GM19239 (cell line): ENCODE results near the gene CCDC73.
"Not testable (repeated sequence)": the region's sequence is repeated elsewhere in the genome, so short reads cannot be mapped to it uniquely, and the experiment has no call there.

ENCODE experiments used
- DNase-seq: peaks from one replicate; pipeline ENCODE4 v3.0.0; 2011; ENCODE audit warnings: low spot score; ENCODE audit not compliant: insufficient read length
- FAIRE-seq: peaks from 2 replicates; lab custom pipeline; 2011; peaks lifted over from hg19 to GRCh38; lab: Jason Lieb, UNC

Gene CCDC73

DNA sequence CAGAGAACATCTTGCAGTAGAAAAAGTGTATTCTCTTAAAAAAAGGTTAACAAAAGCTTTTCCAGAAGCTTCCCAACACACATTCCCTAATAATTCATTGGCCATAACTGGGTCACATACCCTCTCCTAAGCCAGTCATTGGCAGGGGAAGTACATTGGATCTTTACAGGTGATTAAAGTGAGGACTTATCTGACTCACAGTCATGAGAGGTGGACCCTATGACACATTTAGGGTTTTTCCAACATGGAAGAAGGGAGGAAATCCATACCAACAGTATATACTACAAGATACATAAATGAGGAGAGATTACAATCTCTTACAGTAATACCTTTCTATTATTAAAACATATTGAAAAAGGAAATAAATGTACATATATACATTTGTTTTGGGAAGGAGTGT, 72.2 kb downstream of the CCDC73 start:
- no peak for DNase-seq
- no peak for FAIRE-seq

DNA sequence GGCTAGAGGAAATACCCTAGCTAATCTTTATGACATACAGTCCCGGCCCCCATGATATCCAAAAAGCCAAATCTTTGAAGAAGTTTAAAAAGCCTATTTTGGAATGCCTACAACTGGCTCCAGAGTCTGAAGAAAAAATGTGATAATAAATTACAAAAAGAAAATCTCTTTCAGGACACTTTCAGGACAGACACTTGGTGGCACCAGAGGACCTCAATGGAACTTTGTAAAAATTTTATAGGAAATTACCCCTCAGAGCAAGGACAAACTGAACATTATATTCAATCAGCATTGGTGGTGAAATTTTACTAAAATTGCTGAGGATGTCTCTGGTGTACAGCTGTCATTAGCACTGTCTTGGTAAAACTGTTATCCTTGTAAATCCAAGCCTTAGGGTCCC, 81.0 kb downstream of the CCDC73 start:
- DNase-seq = no peak
- no peak for FAIRE-seq

DNA sequence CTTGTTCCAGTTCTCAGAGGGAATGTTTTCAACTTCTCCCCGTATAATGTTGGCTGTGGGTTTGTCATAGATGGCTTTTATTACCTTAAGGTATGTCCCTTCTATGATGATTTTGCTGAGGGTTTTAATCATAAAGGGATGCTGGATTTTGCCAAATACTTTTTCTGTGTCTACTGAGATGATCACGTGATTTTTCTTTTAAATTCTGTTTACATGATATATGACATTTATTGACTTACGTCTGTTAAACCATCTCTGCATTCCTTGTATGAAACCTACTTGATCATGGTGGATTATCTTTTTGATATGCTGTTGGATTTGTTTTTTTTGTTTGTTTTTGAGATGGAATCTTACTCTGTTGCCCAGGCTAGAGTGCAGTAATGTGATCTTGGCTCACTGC, 85.5 kb downstream of the CCDC73 start:
- not testable (repeated sequence) for DNase-seq, FAIRE-seq

DNA sequence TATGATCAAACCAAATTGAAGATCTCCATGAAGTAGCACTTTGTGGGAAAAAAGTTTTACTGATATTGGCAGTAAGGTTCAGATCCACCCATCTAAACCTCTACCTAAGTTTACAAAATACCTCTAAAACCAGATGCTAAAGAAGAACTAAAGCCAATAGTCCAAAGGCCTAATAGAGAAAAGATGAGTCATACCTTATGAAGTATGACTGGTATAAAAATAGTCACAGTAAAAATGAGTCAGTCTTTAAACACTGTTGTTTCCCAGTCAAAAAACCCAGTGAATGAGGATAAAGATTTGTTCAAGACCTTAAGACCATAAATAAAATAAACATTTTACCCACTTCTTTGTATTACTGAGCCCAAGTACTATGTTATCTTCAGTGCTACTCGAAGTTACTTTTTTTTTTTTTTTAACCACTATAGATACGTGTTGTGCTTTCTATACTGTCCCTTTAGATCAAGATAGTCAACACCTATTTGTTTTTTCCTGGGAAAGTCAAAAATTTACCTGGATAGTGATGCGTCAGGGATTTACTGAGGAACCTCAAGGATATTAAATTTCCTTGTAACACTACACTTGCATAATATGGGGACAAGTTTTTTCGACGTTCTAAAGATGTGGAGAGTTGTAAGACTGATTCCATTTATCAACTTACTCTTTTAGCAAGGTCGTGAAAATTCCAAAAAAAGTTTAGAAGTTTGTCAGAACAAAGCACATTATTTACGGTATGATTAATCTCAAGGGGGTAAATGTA, 87.3 kb downstream of the CCDC73 start:
- DNase-seq = no peak

DNA sequence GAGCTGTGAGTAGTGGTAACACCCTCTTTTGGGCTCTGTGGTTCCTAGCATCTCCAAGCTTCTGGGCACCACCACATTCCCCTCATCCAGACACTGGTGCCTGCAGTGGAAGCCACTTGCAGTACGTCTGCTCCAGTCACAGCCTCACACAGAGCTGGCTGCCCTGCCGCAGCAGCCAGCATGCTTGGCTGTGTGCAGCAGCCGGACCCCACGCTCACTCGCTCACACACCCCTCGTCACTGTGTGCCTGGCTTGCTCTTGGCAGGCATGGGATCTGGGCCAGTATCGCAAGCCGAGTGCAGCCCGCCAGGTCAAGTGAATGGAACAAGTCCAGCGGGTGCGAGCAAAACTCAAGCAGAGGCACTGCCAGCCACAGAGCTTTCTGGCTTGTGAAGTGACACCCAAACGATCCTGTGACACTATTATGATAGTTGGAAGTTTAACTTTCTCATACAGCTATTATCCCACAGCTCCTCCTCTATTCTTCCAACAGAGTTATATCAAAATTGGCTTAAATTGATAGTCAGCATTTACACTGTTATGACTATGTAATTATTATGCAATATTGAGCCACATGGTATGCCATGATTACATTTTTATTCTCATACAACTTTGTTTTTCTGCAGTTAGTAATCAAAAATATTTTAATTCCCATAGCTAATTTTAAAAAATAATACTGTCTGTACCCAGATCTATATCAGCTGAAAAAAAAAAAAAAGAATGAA, 89.0 kb downstream of the CCDC73 start:
- DNase-seq = no peak
- FAIRE-seq = no peak

More for the DNA sequence above, 87.3 kb downstream of the CCDC73 start:
- no peak for FAIRE-seq

DNA sequence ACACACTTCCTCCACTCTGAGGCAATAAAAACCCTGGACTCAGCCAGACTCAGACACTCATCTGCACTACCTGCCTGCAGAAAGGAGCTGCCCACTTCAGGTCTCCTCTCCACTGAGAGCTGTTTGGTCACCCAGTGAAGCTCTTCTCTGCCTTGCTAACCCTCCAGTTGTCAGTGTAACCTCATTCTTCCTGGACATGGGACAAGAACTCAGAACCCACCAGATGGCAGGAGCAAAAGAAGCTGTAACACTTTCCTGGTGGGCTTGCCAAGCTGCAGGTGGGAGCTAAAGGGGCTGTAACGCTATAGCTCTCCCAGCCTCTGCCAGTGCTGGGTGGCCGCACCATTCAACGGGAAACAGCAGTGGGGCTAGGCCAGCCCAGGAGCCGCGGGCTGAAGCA, 89.7 kb downstream of the CCDC73 start:
- DNase-seq (no peak), FAIRE-seq (no peak)

DNA sequence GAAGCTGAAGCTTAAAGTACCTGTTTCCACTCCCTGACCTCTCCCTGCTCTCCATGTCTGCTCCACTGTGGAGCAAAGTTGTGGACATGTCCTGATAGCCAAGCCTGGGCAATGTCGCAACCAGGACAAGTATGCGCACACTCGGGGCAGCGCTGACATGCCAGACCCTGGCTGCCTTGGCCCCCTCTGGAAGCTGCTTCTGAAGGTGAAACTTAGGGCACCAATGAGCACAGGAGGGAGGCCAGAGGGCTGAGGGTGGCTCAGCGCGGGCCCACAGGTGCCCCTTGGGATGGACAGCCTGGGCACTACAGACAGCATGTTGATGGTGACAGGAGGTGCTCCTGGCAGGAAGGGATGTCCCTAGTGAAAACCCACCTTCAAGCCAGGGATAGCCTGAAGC, 90.2 kb downstream of the CCDC73 start:
- FAIRE-seq (no peak), DNase-seq (no peak)

DNA sequence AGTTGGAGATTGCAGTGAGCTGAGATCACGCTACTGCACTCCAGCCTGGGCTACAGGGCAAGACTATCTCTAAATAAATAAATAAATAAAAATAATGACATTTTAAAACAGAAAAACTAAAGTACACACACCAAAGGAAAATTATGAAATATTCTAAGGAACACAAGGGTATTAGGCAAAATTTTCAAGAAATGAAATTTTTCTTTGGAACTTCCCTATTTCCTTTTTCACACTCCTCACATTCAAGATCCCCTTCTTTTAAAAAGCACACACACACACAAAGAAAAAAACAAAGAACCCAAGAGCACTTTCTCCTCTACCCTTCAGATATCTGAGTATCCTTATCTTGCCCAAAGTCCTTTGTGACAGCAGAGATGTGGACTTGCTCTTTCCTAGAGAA, 92.8 kb downstream of the CCDC73 start:
- DNase-seq (no peak), FAIRE-seq (no peak)

DNA sequence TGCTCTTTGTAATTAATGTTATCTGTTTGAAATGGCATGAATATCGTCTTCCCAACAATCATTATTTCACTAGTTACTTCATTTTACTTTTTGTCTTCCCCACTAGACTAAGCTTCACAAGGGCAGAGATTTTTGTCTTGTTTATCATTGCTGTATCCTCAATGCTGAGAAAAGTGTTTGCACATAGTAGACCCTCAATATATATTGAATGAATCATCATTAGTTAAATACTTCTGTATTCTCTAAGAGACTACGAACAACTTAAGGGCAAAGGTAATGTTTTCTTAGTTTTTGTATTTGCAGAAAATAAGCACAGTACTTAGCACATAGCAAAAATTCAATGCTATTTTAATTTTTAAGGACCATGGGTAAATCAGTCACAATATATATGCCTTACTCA, 95.9 kb downstream of the CCDC73 start:
- DNase-seq = no peak
- no peak for FAIRE-seq

DNA sequence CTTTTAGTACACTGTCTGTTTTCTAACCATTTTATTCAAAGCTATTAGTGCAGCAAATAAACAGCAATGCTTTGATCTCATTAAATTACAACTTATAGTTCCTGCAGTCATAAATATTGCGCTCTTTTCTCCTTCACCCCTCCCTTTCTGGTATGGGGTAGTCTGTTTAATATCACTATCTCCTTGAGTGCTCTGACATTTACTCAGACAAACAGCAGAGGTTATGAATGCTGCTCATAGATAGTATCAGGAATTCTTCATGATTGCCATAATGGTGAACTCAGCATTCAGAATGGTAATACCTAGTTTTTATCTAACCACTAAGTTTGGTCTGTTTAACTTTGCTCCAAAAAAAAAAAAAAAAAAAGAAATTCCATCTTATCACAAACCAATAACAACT, 123.4 kb downstream of the CCDC73 start:
- FAIRE-seq = no peak
- no peak for DNase-seq

DNA sequence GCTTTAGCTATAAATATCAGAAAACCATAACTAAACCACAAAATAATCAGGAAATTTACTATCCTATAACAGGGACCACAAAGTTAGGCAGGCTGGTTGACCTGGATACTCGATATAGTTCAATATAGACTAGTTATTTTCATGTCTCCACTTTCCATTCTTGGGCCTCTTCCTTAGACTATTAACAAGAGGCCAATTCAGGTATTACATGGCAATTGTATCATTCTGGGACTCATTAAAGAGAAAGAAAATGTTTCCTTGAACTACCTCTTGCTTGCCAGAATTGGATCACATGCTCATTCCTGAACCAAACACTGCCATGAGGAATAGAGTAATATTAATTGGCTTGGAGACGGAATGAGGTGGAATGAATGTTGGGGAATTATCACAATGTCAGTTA, 134.8 kb downstream of the CCDC73 start:
- FAIRE-seq (no peak), DNase-seq (no peak)

DNA sequence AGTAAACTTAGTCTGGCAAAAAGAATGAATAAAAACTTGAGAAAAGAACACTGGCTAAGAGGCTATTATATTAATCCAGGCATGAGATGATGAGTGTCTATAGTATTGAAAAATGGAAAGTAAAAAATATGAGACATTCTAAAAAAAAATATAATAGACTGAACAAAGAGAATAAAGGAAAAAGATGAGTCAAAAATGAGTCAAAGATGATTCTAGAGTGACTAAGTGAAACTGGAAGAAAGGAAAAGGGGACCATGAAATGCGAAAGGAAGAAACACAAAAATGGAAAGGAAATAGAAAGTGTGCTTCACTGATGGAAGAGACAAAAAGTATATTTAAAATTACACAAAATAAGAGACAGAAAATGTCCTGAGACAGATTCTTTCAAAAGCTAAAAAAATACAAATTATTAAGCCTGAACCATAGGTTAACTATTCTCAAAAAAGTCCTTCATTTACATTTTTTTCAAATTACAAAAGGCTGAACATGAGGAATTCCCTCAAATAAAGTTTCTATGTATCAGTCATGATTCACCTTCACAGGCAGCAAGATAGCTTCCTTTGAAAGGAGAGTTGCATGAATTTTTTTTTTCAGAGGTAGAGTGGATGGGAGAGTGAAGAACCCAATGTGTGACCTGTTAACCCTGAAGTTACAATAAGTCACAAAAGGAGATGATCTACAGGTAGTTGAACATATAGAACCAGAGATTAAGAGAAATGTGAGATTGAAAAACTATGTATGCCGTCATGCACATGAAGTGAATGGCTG, 135.6 kb downstream of the CCDC73 start:
- FAIRE-seq = no peak
- no peak for DNase-seq

DNA sequence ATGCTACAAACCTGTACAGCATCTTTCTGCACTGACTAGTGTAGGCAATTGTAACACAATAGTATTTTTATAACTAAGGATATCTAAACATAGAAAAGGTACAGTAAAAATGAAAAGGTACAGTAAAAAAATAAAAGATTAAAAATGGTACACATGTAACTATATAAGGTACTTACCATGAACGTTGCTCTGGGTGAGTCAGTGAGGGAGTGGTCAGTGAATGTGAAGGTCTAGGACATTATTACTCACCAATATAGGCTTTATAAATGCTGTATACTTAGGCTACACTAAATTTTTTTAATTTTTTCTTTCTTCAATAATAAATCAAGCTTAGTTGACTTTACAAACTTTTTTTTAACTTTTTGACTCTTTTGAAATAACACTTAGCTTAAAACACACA, 150.9 kb downstream of the CCDC73 start:
- FAIRE-seq (no peak), DNase-seq (no peak)

DNA sequence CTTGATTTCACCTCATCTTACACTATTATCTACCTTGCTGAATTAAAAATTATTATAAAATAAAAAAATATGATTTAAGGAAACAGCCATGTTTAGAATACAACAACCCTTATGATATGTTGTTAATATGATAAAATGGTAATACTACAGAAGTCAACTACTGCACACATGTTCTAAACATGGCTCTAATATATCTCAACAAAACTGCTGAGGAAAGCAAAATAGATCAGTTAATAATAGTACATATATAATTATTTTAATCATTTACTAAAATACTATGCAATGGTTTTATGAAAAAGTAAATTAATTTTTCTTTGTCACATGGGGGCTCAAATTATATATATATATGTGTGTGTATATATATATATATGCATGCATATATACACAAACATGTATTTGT, 153.1 kb downstream of the CCDC73 start:
- FAIRE-seq = no peak
- DNase-seq = no peak

DNA sequence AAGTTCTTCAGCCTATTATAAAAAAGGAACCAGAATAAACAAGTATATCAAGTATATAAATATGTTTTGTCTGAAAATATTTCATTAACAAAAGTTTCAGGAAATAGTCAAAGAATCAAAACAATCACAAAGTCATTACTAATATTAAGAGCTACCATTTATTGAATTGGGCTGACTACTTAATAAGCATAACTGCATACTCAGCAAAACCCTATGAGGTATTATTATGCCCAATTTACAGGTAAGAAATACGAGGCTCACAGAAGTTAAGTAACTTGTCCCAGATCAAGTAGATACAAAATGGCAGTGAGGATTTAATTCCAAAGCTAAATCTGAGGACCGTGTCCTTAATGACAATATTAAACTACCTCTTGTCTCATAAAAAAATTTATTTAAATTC, 158.6 kb downstream of the CCDC73 start:
- DNase-seq = no peak
- no peak for FAIRE-seq

DNA sequence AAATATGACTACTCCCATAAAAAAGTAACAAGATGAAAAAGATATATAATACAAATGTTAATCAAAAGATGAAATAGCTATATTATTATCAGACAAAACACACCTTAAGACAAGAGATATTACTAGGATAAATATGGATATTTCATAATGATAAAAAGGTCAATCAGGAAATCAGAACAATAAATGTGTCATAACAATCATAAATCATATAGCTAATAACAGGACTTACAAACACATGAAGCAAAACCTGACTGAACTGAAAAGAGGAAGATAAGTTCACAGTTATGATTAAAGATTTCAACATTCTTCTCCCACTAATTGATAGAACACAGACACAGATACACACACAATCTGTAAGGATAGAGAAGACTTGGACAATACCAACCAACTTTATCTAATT, 163.6 kb downstream of the CCDC73 start:
- DNase-seq (no peak), FAIRE-seq (no peak)

DNA sequence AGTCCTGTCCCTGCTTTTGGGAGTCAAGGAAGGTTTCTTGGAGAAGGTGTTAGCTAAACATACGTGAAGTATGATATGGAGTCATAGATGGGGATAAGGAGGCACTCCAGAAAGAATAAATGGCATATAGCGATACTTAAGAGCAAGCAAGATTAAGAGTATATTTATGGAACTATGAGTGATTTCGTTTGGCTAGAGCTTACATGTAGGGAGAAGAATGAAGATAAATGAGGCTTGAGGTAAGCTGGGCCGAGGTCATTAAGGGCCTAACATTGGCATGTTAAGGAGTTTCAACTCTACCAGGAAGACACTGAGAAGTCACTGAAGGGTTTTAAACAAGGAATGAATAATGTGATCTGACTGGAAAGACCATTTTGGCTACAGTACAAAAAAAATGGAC, 177.6 kb downstream of the CCDC73 start:
- FAIRE-seq (no peak), DNase-seq (no peak)

DNA sequence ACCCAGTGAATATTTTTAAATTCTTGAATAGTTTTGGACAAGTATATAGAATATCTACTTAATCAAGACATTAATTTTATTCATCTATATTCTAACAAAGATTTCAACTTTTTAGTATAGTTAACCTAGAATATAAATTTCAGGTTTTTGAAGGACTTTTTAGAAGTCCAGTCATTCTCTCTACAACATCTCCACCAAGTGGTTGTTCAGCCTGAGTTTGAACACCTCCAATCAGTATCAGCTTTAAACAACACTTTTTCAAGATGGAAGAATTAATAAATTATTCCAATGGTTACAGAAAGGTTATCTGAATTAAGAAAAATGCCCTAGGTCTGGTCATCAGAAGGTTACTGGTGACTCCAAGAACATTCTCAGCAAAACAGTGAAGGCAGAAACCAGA, 179.0 kb downstream of the CCDC73 start:
- DNase-seq (no peak), FAIRE-seq (no peak)

DNA sequence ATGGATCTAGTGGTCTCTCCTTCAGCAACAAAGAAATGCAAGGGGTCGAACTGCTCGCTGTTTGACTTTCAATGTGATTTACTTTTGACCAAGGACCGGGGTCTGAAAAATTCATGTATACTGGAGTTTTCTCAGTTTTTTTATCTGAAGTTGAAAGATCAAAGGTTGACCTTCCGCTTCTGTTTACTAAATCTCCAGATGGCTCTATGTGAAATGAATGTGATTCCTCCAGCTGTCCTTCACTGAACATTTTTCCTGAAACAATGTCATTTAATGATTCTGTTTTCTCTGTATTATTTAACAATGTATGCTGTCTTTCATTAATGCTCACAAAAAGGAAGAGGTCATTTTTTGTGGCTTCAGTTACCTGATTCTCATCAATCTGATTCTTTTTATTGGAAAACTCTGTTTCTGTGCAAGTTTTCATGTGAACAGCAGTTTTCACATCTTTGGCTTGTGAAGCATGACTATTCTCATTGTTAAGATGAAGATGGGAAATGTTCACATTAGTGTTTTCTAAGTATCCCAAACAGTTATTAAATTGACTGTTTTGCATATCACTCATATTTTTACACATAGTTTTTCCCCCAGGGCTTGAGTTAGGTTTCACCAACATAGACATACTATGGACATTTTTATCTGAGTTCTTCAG, 180.8 kb downstream of the CCDC73 start:
- FAIRE-seq (no peak), DNase-seq (no peak)

DNA sequence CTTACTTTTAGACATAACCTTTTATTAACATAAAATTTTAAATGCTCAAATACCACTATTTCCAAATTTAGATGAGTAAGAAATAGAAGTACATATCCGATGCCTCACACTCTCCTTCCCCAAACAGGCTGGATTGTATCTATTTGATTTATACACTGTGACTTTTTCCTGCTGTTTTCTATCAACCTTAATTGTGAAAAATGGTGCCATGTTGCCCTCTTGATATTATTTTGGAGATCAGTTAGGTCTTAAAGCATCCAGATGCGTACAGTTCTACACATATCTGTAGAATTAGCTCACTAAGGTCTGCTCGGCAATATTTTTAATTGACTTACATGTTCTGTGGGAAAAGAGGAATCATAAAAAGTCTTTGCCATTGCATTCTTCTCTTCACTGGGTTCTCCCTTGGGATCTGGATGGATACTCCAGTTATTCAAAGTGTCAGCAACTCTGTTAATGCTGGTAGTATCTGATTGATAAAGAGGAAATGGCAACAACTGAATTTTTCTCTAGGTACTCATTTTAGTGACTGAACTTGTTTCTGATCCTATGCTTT, 183.6 kb downstream of the CCDC73 start:
- FAIRE-seq (no peak), DNase-seq (no peak)
